Kidney capillary endothelial cell (primary cell): ENCODE results near the gene STEAP1.
"Not testable (repeated sequence)": the region's sequence is repeated elsewhere in the genome, so short reads cannot be mapped to it uniquely, and the experiment has no call there.

Experiments
- DNase-seq: peaks from one replicate; pipeline ENCODE4 v3.0.0-alpha.2; 2018; ENCODE audit warnings: low spot score

Gene STEAP1

DNA sequence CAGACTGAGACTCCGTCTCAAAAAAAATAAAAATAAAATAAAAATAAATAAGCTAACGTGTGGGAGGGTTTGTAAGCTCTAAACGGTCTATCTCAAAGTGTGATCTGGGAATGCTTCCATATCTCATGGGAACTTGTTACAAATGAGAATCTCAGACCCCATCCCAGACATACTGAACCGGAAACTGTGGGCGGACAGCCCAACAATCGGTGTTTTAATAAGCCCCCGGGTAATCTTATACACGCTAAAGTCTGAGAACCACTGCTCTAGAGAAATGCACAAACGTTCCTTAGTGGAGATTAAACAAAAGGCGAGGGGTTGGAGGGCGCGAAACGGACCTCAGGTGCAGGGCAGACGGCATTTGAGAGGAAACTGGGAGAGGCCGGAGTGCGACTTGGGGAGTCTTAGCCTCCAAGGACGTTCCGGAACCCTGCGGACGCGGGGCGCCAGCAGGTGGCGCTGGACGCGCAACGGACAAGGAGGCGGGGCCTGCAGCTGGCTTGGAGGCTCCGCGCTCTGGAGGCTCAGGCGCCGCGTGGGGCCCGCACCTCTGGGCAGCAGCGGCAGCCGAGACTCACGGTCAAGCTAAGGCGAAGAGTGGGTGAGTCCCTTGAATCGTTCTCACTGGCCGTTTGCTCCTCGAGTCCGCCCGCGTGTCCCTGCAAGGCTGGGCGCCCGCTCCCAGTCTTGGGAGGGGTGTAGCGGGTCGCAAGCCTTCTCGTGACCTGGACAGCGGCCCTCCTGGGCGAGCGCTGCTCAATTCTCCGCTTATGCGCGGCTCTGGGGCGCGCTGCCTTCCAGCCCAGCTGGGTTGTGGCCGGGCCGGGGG, at the start of gene STEAP1:
STEAP1 (plus strand) TSS at position 527 of the 829 bp plus-strand sequence. CDS start 5,320 bp downstream, outside the sequence.
- DNase-seq = peak; percentile 72

DNA sequence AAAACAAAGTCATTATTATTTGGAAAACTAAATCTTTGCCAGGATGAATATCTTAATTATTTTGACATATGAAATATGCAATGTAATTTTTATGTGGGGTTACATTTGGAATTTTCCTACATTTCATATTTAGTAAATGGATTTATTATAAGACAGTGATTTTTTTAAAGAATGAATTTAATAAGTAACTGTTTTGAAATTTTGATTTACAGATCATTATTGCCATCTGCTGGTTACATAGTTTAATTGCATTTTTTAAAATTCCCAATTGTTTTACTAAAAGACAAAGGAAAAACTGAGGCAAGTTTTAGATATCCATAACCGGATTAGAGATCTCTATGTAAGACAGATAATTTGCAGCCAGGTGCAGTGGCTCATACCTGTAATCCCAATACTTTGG, 39.3 kb upstream of the STEAP1 start:
- not testable (repeated sequence) for DNase-seq

DNA sequence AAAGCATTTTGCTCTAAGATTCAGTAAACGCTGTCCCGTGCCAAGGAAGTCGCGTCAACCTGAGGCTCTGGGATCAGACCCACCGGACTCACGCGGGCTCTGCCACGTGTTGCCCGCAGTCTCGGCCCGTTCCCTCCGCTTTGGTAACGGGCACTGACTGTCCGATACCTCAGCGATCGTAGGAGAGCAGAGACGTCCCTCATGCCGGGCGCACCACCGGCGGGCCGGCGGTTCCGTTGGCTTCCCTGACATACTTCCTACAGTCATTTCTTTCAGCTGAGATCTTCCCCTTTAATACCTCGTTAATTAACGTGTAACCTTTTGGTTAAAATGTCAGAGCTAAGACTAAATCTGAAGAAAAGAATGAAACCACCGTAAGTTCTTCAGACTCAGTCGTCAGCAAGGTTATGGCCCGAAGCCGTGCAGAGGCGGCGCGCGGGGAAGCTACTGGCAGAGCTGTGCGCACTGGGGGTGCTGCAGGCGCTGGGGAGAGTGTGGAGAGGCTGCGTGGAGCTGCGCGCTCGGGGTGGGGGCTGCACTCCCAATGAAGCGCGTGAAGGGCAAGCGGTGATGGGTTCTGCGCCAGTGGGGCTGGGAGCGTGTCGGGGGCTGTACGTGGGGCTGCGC, 35.6 kb upstream of the STEAP1 start:
- DNase-seq = not testable (repeated sequence)

DNA sequence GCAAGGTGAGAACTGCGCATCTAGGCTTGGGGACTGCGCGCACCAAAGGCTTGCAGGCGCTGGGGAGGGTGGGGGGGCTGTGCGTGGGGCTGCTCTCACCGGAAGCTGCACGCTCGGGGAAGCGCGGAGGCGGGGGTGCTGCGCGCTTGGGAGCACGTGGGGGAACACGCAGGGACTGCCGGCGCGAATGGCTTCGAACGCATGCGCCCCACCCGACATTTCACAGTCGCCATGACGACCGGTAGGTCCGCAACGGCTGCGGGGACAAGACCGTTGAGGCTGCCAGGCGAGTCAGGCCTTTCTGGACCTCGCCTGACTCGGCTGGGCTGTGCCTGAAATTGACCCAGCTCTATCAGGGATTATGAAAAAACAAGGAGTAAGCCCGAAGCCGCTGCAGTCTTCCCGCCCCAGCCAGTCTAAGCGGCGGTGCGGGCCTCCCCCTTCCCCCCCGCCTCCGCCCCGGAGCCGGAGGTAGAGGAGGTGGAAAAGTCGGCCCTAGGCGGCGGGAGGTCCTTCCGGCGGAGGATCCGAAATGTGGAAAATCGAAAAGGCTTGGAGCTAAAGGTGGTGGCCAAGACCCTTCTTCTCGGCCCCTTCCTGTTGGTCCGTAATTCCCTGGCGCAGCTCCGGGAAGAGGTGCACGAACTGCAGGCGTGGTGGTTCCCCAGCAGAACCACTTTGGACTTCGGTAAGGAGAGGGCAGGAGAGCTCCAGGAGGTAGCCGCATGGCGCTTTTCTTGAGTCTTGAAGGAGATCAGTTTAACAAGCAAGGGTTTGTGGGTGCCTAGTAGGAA, 34.9 kb upstream of the STEAP1 start:
- no peak for DNase-seq

DNA sequence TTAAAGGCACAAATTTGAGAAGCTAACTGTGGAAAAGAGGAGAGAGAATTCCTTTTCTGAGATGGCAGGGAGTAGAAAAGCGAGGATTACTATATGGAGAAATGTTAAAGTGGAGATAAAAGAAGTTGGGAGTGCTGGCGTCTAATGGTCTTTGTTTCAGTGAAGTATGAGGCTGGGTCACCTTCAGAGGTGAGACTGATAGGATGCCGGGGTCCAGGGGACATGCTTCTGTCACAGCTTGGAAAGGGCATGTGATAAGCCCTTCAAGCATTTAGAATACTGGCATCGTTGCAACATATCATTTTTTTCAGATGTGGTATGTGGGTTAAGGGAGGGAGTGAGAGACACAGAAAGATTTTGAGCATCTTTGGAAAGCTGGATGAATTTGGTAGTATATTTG, 34.1 kb upstream of the STEAP1 start:
- DNase-seq = not testable (repeated sequence)

GRCh38 chr7:90131746-90132145, 22.5 kb upstream of the STEAP1 start:
- DNase-seq = not testable (repeated sequence)

GRCh38 chr7:90147079-90147960, 6.9 kb upstream of the STEAP1 start:
- DNase-seq = not testable (repeated sequence)

DNA sequence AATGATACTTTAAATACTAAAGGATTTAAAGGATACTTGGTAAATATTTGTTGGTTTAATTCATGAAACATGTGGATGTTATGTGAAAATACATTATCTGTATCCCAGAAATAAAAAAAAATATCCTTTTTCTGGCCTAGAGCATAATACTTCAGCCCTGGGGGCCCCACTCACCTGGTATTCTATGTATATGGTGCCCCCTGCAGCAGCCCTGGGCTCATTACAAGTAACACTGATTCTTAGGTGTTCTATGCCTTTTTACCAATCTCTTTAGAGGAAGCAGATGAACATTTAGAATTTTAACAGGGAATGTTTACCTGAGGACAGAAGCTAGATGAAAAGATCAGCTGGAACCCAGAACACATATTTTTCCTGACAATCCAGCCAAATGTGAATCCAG, 4.8 kb upstream of the STEAP1 start:
- DNase-seq = not testable (repeated sequence)

DNA sequence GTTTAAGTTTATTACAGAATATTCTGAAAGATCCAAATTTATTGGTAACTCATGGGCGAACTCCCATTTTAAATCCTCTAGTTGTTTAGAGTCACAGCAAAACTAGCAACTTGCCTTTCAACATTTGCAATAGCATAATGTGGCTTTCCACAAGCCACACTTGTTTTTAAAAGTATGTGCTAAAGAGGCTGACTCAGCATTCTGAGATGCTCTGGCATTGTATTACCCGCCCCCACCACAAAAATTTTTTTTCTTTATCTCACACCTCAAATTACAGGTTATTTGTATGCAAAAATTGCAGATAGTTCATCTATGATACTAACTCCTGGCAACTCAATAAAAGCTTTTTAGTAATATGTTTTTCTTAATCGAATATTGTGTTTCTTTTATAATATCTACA, 2.4 kb upstream of the STEAP1 start:
- DNase-seq = not testable (repeated sequence)

GRCh38 chr7:90152642-90153253, 1.5 kb upstream of the STEAP1 start:
- DNase-seq = peak; percentile 77

DNA sequence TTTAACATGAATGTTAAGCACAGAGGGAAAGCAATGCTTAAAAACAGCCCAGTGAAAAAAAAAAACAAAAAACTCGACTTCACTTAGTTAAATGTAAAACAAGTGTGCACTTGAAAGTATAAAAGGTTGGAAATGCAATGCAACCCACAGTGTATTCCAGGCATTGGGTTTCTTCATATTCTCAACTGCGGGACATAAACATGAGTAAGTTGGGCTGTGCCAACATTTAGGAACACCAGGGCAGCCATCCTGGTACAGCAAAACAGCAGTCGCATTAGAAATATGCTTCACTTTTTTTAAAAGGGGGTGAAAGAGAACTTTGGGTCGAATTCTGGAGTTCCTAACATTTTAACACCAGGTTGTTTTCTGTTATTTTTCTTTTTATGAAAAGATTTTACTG, 937 bp downstream of the STEAP1 start:
- DNase-seq = no peak

GRCh38 chr7:90157331-90157730, 3.1 kb downstream of the STEAP1 start:
- DNase-seq = peak; percentile 50

DNA sequence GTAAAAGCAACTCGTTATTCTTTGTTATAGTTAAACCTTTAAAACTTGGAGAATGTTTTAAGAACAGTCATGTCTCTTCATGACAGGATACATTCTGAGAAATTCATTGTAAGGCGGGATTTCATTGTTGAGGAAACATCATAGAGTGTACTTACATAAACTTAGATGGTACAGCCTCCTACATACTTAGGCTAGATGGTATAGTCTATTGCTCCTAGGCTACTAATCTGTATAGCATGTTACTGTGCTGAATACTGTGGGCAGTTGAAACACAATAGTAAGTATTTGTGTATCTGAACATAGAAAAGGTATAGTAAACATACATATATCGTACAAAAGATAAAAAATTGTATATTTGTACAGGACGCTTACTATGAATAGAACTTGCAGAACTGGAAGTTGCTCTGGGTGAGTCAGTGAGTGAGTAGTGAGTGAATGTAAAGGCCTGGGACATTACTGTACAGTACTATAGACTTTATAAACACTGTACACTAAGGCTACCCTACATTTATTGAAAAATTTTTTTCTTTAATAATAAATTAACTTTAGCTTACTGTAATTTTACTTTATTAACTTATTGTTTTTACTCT, 3.6 kb downstream of the STEAP1 start:
- DNase-seq = not testable (repeated sequence)

DNA sequence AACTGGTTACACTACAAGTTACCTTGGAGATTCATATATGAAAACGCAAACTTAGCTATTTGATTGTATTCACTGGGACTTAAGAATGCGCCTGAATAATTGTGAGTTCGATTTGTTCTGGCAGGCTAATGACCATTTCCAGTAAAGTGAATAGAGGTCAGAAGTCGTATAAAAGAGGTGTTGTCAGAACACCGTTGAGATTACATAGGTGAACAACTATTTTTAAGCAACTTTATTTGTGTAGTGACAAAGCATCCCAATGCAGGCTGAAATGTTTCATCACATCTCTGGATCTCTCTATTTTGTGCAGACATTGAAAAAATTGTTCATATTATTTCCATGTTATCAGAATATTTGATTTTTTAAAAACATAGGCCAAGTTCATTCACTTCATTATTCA, 9.3 kb downstream of the STEAP1 start:
- DNase-seq = no peak

- DNase-seq = no peak
Measured at GRCh38 chr7:90165724-90166123, 11.5 kb downstream of the STEAP1 start.

DNA sequence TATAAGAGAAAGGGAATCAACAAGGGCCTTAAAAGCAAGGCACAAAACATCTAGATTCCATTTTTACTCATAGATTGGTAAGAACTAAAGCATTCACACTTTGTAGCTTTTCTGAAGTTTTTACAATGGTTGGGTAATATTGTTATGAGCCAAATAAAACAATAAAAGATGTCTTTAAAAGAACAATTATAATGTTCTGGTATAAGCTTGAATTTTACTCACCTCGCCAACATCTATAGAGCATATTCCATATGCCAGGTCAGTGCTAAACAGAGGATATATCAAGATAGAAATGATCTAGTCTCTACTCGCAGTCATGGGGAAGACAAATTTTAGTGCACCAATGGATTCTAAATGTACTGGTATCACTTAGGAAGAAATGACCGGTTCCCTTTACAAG, 11.9 kb downstream of the STEAP1 start:
- no peak for DNase-seq

DNA sequence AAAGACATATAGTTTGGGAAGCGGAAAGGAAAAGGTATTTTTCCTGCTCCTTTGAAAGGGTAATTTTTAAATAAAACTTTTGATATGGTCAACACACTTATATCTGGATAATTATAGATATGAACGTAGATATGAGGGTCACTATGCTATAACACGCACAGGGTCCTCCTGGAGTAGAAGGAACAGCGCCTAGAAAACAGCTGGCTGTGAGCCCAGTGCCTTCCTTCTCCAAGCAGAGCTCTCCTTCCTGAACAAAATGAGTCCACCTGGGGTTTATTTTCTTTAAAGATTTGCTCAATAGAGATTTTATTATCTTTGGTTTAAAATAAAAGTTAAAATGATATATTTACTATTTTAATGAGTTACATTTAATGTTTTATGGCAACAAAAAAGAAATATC, 13.1 kb downstream of the STEAP1 start:
- DNase-seq = no peak

- DNase-seq = no peak
Measured at GRCh38 chr7:90169891-90170290, 15.6 kb downstream of the STEAP1 start.

- no peak for DNase-seq
Measured at GRCh38 chr7:90172121-90172520, 17.9 kb downstream of the STEAP1 start.

DNA sequence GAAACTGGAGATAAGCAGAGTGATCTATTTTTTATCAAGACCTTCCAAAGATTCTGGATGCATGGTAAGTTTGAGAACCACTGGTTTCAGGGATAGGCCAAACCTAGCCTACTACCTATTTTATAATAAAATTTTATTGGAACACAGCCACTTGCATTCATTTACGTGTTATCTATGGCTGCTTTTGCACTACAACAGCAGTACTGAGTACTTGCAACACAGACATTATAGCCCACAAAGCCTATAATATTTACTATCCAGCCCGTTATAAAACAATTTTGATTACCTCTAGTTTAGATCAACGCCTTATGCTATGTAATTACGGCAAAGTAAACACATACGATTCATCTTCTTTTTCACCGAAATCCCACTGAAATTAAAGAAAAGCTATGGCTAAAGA, 18.4 kb downstream of the STEAP1 start:
- DNase-seq = no peak
